ENCODE data around the gene RGPD5. TPM values are rescaled to one million over a fixed set of nuclear protein-coding genes. Genes with fewer than 3 reads are reported as not detected.
"Not testable (repeated sequence)": the region's sequence is repeated elsewhere in the genome, so short reads cannot be mapped to it uniquely, and the experiment has no call there.

RGPD5 gene
- polyA plus RNA-seq (ENCODE audit: insufficient read length): 29.9 TPM

- DNase-seq: not testable (repeated sequence)
These were observed at the start of gene RGPD5 for GRCh38 chr2:109794074-109794737. TSS of gene RGPD5 (plus strand) at chr2:109794305. CDS start at chr2:109794466, 161 bp downstream.

DNA sequence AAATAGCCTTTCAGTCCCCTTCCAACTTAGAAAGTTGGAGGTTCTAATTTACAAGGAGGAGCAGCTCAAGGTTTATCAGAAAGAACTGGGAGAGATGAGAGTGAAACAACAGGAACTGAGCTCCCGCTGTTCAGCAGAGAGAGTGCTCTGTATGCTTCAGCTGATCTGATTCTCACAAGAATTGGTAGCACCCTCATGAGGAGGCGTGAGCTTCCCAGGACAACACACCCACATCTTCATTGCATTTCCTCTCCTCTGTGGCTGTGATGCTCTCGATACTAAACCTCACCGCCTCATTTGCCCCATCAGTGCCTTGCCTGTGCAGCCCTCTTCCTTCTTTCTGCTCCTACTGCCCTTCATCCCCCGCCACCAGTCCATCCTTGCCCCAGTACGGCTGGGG is 42.5 kb upstream of the RGPD5 start:
- DNase-seq: not testable (repeated sequence)

DNA sequence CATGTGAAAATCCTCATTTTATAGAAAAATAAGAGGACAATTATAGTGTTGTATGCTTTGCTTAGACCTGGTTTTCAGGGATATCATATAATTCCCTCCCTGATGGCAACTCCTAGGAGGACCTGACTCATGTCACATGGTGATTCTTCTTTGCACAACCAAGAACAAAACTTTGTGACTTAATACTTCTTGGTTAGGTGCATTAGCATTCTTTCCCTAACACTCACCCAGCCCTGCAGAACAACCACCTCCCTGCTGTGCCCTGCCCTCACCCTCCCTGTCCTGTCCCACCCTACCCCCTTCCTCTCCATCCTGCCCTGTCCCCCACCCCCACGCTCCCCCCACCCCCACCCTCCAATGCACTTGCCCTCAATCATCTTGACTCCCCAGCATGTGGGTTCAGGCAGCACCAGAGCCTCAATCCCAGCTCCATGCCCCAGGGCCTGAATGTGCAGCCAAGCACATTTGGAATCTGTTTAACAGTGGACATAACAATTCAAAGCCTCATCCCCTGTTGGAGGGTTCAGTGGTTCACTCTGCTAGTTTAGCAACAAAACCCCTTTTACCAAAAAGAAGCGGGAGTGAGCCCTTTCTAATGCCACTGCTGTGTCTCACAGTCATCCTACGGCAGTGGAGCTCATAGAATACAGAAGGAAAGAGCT is 36.8 kb upstream of the RGPD5 start:
- not testable (repeated sequence) for DNase-seq

DNA sequence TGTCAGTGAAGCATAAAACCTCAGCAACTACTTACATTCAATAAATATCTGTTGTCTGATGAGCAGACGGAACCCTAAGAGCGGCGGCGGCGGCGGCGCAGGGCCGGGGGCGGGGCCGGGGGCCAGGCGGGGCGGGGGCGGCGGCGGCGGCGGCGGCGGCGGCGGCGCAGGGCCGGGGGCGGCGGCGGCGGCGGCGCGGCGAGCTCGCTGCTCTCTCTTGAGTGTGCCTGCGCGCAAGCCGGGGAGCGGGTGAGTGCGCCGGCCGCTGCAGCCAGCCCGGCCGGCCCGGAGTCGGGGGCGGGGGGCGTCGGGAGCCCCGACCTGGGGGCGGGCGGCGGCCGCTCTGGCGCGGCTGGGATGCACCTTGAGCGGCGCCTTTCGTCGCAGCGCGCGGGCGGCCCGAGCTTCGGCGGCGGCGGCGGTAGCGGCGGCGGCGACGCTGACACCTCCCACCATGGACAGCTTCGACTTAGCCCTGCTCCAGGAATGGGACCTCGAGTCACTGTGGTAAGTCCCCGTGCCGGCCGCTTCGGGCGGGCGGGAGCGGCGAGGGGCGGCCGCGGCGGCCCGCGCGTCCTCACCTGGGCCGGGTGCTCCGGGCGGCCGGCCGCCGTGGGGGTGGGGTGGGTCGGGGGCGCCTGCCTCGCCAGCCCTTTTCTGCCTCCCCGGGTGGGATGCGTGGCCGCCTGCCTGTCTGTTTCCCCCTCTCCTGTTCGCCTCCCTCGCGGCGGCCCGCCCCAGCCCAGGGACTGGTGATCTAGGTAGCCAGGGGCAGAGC is 33.7 kb upstream of the RGPD5 start:
- not testable (repeated sequence) for DNase-seq

GRCh38 chr2:109761043-109761454 is 33.1 kb upstream of the RGPD5 start:
- DNase-seq: not testable (repeated sequence)

DNA sequence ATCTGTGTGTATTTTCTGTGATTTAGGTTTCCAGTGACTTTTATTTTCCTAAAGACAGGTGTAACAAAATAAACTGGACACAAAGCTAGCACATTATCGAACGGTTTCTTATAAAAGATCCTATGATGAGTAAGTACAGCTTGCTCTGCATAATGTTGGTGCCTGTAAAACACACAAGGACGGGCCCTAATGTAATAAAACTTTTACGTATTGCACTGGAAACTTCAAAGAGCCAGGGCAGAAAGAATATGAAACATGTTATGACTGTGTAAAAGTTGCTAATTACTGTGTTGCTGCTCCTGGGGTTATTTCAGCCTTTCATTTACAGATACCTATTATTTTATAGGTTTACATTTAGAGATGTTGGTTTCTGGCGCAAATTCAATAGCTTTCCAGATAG is 32.1 kb upstream of the RGPD5 start:
- not testable (repeated sequence) for DNase-seq

- not testable (repeated sequence) for DNase-seq
These were observed 28.0 kb upstream of the RGPD5 start for GRCh38 chr2:109766074-109766473.

DNA sequence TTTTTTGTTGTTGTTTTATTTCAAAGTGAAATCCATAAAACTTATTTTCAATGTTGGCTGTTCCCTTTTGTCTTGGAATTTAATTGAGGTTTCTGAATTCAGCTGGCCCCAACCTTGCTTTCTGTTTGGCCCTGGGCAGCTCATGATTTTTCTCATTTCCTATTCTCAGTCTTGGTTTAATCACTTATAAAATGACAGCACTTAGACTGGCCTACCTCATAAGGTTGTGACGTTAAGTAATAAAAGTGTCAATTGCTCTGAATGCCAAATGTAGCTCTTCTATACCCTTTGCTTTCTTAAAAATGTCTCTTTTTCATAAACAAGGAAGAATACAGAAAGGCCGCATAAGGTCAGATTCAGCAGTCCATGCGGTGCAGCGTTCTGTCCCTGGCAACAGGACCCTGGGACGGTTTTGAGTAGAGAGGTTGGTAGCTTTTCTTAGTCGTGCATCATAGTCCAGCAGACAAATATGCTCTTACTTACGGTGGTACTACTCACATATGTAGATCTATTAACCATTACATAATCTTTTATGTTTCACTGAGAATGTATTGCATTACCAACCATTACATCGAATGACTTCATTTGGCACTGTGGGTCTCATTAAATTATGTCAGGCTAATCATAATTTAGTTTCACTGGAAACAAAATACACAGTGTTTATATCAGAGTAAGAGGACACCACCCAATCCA is 27.1 kb upstream of the RGPD5 start:
- DNase-seq: not testable (repeated sequence)

DNA sequence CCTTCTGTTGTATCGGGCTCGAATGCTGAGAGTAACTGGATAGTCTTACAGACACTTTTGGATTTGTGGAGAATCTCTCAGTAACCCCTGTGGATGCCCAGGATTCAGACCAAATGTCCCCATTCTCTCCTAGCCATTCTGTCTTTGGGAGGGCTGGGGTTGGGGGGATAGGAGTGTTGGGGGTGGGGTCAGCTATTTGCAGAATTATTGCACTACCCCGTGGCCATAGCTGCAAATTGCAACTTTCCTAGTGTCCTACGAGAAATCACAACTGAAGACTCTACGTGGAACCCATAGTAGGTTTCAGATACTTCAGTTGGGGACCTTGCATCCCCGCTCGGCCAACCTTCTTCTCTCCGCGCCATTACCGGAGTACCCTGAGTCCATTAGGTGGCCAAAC is 25.2 kb upstream of the RGPD5 start:
- not testable (repeated sequence) for DNase-seq

GRCh38 chr2:109779118-109779517 is 15.0 kb upstream of the RGPD5 start:
- DNase-seq: not testable (repeated sequence)

DNA sequence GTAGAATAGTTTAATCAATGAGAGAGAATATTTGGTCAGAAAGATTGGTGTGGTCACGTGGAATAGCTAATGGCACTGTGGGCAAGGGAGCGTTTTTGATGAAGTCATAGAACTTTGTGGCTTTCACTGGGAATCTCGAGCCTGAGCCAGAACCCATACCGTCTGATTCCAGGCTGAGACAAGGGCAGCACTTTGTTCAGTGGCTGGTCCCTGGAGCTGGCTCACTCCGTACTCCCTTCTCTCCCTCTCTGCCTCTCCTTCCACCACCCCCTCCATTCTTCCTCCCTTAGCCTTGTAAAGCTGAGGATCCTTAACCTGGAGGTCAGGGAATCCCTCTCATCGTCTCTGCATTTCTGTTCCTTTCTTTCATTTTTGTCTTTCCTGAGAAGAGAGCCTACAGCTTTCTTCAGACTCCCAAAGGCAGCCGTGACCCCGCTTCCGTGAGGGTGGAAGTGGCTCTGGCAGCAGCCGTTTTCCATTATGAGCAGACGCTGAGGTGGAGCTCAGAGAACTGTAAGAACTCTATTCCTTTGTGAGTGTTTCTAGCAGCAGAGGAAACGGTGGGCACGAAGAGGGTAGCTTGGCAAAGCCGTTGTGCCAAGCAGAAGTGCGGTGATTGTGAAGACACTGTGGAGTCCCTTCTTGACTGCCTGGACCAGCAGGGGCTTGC is 12.8 kb upstream of the RGPD5 start:
- DNase-seq: not testable (repeated sequence)

DNA sequence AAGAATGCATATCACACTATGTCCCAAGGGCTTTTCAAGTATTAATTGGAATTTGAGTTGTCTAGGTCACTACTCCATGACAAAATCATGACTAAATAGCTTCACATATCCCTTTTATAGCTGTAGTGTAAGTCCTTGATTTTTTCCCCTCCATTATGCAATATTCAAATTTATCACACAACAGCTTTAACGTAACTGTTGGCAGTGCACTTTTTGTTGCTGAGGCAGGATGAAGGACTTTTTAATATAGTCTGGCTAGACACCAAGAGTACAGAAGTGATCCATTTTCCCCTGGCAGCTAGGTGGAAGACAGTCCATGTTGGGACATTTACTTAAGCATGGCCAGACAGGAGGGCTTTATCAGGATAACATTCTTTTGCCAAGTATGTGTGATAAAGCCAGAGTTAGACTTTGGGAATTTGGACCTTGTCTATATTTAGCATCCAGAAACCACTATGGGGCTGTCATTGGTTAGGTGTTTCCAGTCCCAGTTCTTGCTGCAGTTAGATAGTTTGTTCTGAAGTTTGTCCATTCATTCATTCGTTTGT is 11.6 kb upstream of the RGPD5 start:
- DNase-seq: not testable (repeated sequence)

DNA sequence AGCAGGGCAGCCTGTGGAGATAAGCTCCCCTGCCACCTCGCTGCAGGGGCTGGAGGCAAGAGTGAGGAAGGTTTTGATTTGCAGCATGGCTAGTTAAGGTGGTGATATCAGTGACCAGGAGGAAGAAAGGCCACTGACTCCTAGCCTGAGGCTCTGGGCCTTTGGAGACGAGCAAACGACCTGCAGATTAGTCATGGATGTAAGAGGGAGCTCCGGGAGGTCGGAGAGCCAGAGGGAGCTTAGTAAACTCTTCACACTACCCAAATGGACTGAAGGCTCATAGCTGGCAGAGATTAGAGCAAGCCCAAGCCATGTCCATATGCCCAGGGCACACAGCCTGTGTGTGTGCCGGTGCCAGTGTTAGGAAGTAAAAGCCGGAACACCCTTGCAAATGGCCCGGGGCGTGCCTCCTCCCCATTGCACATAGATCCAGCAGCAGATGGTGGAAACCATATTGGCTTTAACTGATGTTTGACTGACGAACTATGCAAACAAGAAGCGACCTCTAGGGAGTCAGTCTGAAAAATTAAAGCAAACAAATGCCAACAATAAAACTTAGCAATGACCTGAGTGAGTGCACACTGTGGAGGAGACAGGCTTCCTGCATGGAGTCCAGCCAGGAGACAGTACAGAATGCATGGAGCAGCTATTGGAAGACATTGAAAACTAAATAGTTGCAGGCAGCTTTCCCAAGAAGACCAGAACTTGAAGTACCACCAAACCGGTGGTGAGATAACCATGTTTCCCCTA is 2.4 kb upstream of the RGPD5 start:
- DNase-seq: not testable (repeated sequence)

- DNase-seq: not testable (repeated sequence)
These were observed 1.4 kb upstream of the RGPD5 start for GRCh38 chr2:109792659-109793058.

- DNase-seq: not testable (repeated sequence)
These were observed 77.1 kb downstream of the RGPD5 start for GRCh38 chr2:109871129-109871751.

- not testable (repeated sequence) for DNase-seq
These were observed 82.5 kb downstream of the RGPD5 start for GRCh38 chr2:109876625-109877024.

- DNase-seq: not testable (repeated sequence)
These were observed 88.0 kb downstream of the RGPD5 start for GRCh38 chr2:109882112-109882511.

DNA sequence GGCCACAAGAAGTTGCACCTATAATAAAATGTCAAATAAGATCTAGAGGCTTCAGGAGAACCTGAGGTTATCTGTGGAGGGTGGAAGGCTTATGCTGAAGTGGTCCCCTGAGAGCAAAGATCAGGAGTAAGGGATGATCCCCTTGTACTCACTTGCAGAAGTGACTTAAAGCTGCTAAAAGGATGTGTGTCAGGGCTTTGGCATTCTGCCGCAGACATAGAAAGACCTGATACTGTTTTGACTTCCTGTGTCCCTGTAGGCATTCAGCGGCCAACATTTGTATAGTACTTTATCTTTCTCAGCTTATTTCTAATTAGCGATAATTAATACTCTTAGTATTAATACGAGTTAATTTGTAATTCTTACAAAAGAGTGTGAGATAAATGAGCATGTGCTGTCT is 94.3 kb downstream of the RGPD5 start:
- not testable (repeated sequence) for DNase-seq

DNA sequence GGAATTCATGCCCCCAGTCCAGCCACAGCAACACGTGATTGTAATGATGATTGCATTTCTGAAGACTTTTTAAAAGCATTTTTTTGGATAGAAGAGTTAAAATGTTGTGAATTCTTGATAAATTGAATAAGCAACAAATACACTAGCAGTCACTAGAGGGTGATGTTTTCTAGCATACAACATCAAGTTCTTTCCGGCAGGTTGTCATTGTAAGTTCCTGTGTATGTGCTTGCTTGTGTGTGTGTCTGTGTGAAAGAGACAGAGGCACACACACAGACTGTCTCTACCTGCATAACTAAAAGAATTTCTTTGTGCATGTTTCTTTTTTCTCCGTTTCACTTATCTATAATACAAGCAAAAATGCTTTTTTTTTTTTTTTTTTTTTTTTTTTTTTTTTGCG is 95.8 kb downstream of the RGPD5 start:
- DNase-seq: not testable (repeated sequence)

GRCh38 chr2:109891024-109891423 is 96.9 kb downstream of the RGPD5 start:
- not testable (repeated sequence) for DNase-seq
